Stimulated activated naive CD8-positive, alpha-beta T cell treated with anti-CD3 and anti-CD28 coated beads, Interleukin-15, Interleukin-2, amounts not matched to agents 100 U/mL and 50 U/mL, for 24 hours (primary cell): ENCODE data around the gene NDUFB3.

ENCODE experiments used
- ATAC-seq: fragments of 150-1000 bp; cut with Tn5 transposase; one replicate; pipeline ENCODE4 v1.10.0; 2021
- DNase-seq: peaks from one replicate; pipeline ENCODE4 v3.0.0; 2021

The NDUFB3 gene

GRCh38 chr2:201128933-201129505, 57.2 kb downstream of the NDUFB3 start:
- DNase-seq, result peak; percentile 58

GRCh38 chr2:201130524-201131186, 58.9 kb downstream of the NDUFB3 start:
- ATAC-seq (peak; percentile 51), DNase-seq (no peak)

More at GRCh38 chr2:201128933-201129505, 57.2 kb downstream of the NDUFB3 start:
- peak; percentile 16 for ATAC-seq

- ATAC-seq, result peak; percentile 14
These were observed 60.7 kb downstream of the NDUFB3 start for GRCh38 chr2:201132518-201132917.

More at GRCh38 chr2:201132518-201132917, 60.7 kb downstream of the NDUFB3 start:
- DNase-seq, result no peak
